Midbrain (tissue), 1 donor: Measurements from ENCODE around the gene SLC16A10.
"Not testable (repeated sequence)": the region's sequence is repeated elsewhere in the genome, so short reads cannot be mapped to it uniquely, and the experiment has no call there.

Source experiments
- DNase-seq: peaks from one replicate; lab custom pipeline; 2025; lab: John Stamatoyannopoulos, UW

Gene SLC16A10

DNA sequence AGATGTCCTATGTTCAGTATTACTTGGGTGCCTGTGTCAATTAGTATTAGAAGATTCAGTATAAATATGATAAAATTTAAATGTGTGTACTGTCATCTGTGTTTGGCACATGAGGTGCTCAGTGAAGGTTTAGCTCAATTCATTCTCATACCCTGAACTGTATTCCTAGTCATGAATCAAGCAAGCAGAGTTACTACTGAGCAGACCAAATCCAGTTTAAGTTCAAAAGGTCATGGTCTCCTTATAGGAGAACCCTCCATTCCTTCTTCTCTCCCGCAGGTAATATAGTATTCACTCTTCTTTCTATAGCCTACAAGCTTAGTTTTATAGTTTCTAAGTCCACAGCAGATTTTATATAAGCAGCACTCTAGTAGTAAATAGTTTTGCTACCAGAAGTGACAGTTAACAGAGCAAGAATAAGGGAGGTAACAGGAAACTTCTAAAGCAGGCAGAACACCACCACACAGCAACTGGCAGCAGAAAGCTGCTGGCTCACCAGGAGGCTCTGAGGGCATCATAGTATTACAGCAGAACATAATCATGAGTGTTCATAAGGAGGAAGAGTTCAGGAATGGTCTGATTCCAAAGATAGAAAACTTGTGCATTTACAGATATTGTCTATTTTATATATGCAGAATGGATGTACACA, 133.2 kb downstream of the SLC16A10 start:
- DNase-seq: no peak

DNA sequence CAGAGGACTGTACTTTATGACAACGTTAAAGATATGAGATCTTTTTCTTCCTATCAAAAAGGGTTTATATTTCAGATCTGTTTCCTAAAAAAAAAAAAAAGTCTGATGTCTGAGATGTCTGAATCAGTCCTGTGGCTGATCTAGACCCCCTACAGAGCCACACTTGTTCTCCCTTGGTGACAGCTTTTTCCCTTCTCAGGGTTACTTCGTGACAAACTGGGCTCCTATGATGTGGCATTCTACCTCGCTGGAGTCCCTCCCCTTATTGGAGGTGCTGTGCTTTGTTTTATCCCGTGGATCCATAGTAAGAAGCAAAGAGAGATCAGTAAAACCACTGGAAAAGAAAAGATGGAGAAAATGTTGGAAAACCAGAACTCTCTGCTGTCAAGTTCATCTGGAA, 134.5 kb downstream of the SLC16A10 start:
- DNase-seq: no peak

DNA sequence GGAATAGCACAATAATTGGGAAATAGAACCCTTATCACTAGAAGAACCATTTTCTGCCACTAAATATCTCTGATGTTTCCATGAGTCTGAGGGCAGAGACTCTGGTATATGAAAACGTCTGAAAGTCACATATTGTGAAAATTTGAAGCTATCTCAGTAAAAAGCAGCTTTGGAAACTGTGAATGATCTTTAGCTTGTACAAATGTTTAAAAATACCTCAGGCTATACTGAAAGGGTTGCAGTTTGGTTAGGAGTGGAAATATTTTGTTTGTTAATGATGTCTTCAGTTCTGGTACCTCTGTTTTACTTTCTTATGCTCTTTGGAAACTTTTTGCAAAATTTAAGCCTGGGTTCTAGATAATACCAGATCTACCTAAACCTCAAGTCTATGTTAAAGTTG, 135.0 kb downstream of the SLC16A10 start:
- no peak for DNase-seq

DNA sequence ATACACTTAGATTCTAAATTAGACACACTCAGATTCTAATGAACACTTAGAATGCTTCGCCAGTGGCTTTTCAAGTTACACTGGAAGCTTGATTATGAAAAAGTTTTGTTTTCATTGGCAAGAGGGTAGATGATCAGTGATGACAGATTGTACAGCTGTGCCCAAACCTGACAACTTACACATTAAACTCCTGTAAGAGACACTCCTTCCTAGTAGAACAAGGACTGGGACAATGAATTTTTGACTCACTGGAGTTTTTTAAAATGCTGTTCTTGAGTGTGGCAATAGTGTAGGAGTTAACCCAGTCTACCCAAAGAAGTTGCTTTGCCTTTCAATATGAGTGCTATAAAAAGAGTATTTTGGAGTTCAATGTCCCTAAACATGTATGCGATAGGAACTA, 140.8 kb downstream of the SLC16A10 start:
- no peak for DNase-seq

DNA sequence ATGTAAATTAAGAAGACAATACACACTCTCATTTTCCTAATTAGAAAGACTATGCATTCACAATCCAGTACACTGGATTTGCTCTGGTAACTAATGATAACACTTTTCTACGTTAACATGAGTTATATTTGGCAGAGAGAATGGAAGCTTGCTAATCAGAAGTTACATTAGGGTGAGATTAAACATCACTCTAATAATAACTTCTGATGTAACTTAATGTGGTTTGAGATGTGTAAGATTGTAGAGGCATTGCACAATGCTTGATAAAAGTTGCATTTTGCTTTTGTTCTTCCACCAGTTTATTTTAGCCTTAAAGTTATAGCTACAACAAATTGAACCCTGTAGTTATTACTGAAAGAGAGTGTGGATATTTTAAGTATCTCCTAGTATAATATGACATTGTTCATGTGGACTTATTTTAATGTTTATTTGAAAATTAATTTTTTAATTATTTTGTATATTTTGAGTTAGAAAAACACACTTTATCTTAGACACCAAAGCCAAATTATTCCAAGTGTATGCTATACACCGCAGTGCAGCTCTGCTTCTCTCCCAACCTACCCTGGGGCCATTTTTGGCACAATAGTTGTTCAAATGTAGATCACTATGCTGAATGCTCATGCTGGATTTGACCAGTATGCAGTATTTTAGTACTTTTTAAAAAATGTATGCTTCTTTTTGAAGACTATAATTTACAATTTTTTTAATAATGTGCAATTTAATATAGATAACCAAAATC, 143.2 kb downstream of the SLC16A10 start:
- no peak for DNase-seq

DNA sequence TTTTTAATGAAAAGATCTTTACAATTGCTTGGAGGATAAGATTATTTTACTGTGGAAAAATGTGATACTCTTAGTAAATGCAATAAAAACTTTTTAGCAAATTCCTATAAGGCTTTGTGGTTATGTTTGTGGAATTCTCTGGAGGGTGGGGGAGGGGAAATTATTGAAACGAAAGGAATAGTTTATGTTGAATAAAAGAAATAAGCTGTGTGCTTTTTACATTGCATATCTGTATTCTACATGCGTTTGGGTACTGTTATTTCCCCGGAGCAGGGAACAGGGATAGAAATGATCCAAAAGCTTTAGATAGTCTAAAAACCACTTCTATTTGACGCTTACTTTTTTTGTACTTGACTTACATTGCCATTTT, 143.8 kb downstream of the SLC16A10 start:
- DNase-seq: no peak

DNA sequence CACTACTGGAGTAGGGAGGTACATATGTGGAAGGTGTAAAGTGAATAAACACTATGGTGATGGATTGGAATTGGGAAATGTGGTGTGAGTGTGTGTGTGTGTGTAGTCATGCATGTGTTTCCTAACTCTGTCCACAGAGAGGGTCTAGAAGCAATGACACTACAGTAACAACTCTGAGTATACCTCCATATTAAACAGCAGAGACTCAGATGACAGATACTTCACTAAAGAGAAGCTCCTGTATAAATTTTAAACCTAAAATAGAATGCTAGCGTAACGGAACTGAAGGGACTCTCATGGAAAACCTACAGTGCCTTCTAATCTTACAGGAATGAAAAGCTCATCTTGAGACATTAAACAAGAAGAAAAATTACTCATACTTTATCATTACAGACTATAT, 150.5 kb downstream of the SLC16A10 start:
- no peak for DNase-seq

DNA sequence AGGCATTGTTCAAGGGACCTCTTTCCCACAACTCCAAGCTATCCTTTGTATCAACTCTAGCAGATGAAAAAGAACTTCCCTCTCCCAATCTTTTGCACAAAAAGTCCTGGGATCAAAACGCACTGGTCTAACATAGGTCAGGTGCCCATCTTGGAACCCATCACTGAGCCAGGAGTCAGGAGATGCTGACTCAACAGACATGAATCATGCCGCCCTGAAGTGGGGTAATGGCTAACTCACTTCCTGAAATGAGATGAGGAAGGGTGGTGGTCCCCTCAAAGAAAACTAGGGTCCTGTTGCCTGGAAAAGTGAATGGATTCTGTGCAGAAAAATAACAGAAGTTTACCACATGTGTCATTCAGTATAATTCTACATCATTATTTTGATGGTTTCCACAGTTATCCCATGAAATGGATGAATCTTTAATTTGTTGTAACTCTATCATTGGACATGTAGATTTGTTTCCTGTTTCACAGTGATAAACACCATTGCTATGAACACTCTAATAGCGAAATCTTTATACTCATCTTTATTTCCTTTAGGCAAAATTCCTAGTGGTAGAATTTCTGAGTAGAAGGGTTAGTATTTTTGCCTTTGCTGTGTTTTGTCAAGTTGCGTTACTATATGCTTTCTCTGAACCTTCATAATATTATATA, 151.3 kb downstream of the SLC16A10 start:
- no peak for DNase-seq

DNA sequence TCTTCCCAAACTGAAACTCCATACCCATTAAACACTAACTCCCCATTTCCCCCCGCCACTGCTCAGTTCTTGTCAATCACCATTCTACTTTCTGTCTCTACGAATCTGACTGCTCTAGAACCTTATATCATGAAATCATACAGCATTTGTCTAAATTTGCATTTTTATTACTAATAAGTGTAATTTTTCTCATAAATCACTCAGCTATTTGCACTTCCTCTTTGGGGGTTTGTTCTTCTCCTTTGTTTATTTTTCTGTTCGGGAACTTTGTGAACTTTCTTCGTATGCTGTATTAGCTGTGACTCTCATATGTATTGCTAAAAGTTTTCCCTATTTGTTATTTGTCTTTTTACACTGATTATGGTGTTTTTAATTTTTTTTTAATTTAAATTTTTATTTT, 152.2 kb downstream of the SLC16A10 start:
- DNase-seq: no peak

DNA sequence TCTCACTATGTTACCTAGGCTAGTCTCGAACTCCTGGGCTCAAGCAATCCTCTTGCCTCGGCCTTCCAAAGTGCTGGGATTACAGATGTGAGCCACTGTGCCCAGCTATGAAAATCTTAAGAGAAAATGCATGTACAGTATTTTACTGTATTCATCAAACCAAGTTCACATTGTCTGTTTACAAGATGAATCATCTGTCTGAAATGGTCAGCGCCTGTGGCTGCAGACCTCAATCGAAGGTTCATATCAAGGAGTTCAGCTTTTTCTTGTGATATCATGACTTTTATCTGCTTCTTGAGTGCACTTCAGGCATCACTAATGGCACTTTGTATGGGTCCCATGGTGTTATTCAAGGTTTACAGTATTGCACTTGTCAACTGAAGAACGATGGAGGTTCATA, 155.1 kb downstream of the SLC16A10 start:
- DNase-seq: no peak

DNA sequence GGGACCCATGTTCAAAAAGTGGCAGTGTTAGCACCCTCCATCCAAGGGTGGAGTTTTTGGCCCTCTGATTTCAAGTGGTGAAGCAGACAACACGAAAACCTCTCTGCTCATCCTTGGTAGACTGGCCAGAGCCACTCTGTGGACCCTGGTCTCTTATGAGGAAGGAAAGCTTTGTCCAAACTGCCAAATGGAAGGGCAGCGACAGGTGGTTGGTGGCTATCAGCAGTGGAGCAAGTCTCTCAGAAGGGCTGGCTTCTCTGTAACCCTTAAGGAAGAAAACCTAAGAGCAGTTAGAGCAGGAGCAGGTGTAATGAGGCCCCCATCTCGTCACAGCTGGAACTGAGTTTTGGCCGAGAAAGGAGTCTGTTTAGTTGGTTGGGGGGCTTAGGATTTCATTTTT, 155.8 kb downstream of the SLC16A10 start:
- no peak for DNase-seq

DNA sequence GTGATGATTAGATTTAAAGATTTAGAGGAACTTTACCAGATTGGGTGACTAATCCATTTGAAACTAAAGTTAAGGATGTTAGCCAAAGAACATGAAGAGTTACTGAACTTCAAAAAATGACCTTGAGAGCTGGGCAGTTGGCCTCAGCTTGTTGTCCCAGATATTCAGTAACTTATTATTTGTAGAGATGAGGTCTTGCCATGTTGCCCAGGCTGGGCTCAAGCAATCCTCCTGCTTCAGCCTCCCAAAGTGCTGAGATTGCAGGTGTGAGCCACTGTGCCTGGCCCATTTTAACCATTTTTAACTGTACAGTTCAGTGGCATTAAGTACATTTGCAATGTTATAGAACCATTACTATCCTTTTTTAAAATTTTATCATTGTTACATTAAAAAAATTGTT, 161.5 kb downstream of the SLC16A10 start:
- DNase-seq: no peak

DNA sequence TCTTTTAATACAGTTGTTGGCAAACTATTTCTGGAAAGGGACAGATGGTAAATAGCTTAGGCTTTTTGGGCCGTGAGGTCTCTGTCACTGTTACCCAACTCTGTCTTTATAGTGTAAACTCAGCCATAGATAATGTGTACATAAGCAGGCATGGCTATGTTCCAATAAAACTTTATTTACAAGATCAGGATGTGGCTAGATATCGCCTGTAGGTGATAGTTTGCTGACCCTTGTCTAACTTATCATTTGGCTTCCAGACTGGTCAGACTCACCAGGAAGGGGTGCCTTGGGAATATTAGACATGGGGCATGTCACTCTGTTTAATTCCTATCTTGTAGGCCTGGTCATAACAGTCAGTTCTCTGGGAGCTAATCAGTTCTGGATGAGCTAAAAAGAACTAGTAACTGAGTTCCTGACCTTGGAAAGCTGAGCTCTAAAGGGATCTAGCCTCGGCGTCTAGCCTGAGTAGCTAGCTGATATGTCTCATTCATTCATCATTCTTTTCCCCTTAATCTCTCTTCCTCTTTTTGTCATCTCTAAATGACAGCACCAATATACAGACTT, 163.6 kb downstream of the SLC16A10 start:
- no peak for DNase-seq

DNA sequence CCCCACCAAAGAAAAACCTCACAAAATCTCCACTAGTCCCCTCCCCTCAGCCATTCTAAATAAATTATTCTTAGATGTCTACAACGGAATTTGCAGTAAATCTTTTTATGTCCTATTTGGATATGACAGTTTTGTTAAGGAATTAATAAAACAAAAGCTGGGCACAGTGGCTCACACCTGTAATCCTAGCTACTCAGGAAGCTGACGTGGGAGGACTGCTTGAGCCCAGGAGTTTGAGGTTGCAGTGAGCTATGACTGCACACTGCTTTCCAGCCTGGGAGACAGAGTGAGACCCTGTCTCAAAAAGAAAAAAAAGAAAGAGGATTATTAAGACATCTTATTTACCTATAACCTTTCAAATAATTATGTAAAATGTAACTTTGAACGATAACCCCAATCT, 165.4 kb downstream of the SLC16A10 start:
- DNase-seq: no peak

DNA sequence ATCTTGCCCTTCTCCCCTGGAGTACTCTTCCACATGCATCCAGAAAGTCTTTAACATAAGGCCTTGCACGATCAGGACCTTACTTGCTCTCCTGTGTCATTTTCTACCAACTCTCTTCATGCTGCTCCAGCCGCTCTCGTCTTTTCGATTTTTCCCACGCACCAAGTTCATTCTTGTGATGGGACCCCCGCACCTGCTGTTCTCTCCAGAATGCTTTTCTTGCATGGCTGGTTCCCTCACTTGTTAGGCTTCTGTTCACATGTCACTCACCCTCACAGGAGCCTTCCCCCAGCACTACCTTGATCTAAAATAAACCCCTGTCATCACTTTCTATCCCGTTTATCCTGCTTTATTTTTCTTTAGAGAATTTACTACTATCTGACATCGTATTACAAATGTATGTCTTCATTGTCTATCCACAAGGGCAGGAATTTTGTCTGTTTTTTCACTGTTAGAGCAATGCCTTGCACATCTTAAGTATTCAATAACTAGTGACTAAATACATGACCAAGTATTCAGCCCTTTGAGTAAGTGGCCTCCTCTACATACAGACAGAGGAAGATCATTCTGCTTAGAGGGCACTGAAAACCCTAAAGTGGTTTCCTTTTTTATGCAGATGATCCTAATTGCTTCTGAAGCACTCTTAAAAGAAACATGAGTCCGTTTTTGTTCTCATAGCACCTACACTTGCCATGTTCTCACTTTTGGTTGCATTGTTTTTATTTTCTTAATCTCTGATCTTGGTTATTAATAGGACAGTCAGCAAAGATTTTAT, 166.9 kb downstream of the SLC16A10 start:
- no peak for DNase-seq

DNA sequence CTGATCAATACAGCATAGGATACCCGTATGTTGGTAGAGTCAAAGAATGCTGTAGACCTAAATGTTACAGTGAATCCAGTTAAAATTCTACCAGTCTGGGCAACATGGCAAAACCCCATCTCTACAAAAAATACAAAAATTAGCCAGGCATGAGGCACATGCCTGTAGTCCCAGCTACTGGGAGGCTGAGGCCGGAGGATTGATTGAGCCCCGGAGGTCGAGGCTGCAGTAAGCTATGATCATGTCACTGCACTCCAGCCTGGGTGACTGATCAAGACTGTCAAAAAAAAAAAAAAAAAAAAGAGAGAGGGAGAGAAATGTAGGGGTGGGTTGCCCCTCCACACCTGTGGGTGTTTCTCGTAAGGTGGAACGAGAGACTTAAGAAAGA, 167.5 kb downstream of the SLC16A10 start:
- no peak for DNase-seq

DNA sequence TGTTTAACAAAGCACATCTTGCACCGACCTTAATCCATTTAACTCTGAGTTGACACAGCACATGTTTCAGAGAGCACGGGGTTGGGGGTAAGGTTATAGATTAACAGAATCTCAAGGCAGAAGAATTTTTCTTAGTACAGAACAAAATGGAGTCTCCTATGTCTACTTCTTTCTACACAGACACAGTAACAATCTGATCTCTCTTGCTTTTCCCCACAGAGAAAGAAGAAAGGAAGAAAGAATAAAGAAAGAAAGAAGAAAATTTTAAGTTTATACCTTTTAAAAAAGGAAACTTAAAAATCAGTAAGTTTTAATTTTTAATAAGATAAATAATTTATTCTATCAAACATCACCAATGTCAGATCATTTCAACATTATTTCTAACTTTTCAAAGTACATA, 168.5 kb downstream of the SLC16A10 start:
- not testable (repeated sequence) for DNase-seq

DNA sequence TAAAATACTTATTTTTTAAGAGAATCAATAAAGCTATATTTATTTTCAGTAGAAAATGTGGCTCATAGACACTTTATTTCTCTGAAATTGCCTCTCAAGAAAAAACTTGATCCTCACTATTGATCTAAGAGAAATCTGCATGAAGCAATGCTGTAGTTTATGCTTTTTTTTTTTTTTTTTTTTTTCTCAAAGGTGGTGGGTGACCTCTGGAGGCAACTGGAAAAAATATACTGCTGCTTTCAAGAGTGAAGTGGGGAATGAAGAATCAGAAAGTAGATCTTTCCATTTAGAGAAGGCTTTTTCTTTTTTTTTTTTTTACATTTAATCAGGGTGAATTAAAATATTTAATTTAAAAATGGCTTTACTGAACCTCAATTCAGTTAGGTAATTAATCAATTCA, 169.3 kb downstream of the SLC16A10 start:
- no peak for DNase-seq

DNA sequence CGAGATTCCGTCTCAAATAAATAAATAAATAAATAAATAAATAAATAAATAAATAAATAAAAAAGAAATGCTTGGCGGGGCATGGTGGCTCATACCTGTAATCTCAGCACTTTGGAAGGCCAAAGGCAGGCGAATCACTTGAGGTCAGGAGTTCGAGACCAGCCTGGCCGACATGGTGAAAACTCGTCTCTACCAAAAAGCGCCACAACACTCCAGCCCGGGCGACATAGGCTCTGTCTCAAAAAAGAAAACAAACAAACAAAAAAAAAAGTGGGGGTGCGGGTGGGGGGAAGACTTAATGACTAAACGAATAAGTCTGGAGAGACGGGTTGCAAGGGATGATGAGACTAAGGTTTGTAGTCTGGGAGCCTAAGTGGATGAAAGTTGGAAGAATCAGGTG, 170.7 kb downstream of the SLC16A10 start:
- DNase-seq: no peak

DNA sequence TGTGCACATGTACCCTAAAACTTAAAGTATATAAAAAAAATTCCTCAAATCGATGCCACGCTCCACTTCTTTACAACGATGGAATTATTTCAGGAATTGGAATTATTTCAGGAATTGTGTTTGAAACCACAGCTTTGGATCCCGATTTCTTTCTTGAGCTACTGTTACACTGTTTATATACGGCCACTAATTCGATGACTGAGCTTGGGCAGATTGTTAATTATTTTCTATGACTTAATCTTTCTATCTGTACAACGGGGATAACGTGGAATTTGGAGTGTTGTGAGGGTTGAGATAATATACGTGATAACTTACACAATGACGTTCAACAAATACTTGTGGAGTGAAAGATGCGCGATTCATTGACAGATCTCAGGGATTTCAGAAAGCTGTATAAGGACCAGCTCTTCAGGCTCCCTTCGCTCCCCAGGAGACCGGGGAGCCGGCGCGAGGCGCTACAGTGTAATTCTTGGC, 171.3 kb downstream of the SLC16A10 start:
- DNase-seq: no peak

DNA sequence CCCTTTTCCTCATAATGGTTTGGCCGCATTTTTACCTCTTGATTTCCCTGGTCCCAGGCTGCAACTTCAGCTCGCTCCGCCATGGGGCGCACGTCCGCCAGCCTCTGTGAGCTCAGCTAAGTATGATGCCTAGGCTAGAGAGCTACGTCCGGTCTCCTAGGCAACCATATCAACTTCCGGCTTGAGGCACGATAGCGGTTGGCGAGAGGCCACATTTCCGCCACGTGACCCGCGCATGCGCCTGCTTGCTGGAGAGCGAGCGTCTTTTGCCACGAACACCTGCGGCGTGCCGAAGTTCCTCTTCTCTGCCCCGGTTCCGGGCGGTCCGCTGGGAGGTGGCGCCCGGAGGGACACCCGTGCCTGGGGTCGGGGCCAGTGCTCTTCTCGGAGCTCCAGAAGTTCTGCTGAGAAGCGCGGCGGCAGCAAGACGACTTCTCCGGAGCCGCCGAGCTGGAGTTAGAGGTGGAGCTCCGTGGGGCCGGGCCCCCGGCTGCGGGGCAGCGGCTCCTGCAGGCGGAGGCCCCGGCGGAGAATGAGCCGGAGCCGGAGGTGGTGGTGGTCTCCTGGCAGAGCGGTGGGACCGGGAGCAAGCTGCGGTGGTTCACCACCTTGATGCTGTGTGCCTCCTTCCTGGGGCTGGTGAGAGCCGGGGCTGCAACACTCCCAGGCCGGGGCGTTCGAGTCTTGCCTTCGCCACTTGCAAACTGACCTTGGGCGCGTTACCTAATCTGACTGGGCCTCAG, 172.0 kb downstream of the SLC16A10 start:
- peak; percentile 99 for DNase-seq
